GM18909 (cell line): ENCODE results near the gene SEMA3A.

ENCODE experiments used
- ATAC-seq: cut with Tn5 transposase; IDR thresholded peaks from one replicate; pipeline ENCODE4 v1.9.1; 2021; ENCODE audit warnings: mild to moderate bottlenecking; ENCODE audit not compliant: unreplicated experiment, poor library complexity

SEMA3A gene

DNA sequence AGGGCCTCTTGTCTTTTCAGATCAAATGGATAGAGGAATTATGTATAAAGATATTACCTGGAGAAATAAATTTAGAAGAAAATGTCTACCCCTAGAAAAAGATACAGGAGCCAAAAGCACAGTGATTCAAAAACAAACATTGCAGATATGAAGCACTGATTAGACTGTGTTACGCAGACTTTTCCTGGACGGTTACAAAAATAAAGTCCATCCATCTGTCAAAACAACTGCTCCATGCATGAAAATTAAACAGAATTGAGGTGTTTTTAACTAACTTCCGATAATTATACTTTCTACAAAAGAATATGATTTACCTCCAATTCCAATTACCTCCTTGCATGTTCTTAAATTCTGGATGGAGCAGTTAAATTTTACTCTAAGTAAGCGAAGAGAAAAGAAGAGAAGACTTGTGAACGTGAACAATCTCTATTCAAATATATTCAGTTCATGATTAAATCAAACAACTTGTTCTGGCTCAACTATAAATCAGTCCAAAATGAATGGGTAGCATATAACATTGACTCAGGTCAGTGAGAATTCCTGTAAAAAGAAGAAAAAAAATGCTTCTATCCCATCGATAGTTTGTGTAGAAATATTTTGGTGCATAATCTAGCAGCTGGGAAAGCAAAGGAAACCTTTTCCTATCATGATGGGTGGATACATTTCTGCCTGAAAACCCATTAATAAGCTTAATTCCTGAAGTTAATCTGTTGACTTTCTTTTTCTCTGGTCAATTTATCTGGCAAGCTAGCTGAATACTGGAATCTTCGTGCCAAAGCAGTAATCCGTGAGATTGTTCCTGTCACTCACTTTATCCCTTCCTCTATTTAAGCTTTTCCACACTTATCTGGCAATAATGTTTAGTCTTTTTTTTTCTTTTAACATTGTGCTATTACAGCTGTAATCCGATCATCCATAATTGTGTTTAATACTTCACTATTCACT is 80.4 kb downstream of the SEMA3A start:
- ATAC-seq = no peak

DNA sequence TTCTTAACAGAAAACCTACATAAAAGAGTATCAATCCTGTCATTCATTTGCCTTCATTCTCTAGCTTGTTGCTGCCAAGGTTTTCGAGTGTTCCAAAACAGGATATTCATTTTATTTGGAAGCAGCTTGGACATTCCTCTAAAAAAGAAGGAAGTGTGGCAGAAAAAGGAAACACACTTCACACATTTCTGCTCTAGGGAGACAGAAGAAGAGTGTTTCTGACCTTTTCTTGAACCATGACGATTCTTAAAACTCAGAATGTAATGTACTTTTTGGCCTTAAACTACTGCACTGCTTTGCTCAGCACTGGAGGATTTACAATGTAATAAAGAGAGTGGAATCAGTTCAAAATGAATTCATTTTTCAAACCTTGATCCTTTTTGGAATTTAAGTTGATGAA is 81.3 kb downstream of the SEMA3A start:
- no peak for ATAC-seq

DNA sequence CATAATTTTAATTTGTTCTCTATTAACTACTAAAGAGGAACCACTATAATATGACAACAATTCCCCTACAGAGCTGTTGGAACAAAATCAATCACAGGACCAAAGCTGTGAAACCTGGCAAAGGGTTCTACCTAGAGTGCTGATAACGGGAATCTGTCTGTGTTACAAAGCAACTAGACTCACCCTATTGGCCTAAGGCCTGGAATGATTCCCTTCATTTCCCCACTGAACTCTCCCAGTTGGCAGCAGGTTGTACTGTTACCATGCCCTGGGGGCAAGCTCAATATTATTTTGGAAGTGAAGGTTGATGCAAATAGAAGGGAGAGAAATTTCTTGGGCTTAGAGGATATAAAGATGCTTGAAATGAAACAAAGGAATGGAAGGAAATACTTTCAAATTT is 81.8 kb downstream of the SEMA3A start:
- no peak for ATAC-seq

DNA sequence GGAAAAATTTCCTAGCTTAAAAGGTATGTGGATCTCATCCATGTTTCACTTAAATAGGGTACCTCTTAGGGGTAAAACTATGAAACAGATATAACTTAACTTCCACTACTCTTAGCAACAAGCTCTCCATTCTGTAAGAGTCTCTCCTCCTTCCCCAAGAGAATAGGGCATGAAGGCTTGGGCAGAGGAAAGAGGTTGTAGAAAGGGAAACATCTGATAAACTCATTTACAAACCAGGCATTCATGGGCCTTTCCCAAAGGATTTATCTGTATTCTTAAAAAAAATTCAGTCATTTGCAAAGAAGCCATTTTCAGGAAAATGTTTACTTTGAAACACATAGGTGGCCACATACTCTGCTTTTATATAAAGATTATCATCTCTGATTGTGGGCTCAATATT is 82.7 kb downstream of the SEMA3A start:
- ATAC-seq = no peak

DNA sequence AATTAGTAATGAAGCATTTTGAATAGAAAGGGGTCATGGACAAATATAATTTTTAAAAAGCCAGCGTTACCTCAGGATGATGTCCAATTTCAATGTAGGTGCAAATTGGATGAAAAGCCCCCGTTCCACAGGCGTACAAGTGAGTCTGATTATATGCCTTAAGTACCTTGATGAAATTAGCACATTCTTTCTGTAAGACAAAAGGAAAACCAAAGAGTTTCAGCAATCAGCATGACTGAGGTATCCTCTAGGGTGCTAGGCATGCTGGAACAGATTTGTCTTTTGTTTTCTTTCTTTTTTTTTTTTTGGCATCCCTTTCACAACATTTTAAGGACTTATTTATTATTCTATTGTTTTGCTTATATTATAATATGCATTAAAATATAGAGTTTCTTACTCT is 84.2 kb downstream of the SEMA3A start:
- no peak for ATAC-seq

DNA sequence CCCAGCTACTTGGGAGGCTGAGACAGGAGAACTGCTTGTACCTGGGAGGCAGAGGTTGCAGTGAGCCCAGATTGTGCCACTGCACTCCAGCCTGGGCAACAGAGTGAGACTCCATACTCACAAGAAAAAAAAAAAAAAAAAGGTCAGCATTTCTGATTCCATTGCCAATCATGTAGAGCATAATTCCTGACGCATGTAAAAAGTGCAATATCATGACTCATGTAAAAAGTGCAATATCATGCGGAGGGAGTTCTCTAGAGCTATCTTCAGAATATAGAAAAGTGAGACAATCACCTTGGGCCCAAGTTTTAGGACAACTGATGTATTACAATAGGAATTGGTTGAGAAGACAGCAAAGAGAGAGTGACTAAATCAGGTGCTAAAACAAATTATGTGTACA is 85.8 kb downstream of the SEMA3A start:
- ATAC-seq = no peak

DNA sequence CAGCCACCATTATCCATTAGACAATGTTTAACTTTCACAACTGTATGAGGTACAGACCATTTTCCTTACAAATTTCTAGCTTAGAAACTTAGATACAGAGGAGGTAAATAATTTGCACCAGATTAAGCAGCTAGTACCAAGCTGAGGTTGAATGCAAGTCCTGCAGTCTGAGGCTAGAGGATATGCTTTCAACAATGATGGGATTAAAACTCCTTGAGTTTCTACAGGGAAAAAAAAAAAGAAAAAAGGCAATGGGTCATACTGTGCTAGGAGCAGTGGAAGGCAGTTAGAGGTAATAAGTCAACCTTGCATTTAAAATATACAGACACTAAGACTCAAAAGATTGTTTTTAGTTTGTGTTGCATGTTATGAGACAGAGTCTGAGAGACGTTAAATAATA is 86.5 kb downstream of the SEMA3A start:
- ATAC-seq = no peak

DNA sequence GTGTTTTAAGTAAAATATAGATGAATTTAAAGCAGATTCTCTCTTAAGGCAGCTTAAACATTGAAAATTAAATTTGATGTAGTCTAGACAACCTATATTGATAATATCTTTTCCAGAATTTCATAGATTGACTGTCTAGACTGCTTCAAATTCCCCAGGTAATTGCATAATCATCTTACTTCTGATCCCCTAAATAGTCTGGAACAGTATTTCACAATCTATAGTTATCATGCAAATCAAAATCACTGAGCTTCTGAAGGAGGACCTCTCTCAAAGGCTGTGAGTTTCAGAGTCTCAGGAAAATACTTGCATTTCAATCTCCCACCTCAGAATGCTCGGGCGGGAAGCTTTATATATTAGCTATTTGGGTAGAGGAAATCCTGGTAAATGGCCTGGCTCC is 87.3 kb downstream of the SEMA3A start:
- no peak for ATAC-seq

DNA sequence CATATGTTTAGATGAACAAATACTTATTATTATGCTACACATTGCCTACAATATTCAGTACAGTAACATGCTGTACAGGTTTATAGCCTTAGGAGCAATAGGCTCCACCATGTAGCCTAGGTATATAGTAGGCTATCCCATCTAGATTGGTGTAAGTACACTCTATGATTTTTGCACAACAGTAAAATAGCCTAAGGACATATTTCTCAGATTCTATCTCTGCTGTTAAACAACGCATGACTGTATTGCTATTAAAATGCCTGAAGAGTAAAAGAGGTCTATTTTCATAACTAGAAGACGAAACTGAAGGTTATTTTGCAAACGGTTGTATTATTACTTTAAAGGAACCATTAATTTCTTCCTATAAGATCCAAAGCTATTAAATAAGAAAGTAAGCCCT is 88.3 kb downstream of the SEMA3A start:
- ATAC-seq = no peak

DNA sequence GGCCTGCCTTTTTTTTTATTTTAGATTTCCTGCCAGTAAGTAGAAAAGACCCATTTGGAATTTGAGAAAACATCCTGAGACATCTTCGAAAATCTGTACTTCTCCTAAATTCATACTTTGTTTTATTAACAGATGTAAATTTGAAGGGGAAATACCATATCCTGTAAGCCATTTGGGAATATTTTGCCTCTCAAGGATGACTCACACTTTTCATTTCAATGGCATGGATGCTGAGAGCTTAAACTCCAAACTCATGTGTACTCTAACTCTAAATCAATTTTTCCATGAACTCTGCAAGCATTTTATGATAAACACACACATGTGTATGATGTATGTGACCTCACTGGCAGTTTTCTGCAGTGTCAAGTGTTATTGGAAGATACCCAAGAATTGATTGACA is 89.0 kb downstream of the SEMA3A start:
- ATAC-seq = no peak

DNA sequence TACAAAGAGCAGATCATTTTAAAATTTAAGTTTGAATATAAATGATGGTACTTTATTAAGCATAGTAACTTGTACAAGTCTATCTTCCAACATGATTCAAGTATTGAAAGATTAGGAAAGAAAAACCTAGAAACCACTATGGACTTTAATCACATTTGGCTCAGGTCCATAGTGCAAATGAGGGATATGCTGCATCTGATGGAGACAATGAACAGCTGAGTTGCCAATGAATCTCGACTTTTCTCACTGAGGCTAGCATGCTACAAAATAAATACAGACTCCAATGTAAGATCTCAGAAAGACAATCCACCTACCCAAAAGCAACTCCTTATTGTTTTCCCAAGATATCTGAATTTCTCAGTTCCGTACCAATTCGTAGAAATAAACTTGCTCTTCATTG is 89.8 kb downstream of the SEMA3A start:
- ATAC-seq = no peak

DNA sequence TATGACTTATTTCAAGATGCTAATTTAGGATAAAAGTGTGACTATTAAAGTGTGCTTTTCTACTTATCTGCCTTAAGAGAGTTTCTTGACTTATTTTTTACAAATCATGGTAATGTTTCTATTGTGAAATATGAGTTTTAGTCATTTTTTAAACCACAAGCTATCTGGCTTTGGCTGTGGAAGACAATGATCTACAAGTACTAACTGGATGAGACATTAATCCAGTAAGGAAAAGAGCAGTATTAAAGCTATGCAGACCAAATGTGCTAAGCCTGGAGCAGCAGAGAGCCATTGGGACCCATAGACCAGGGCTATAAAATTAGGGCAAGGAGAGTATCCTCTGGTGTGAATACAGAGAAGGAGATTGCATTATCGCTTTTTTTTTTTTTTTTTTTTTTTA is 92.4 kb downstream of the SEMA3A start:
- ATAC-seq = no peak

DNA sequence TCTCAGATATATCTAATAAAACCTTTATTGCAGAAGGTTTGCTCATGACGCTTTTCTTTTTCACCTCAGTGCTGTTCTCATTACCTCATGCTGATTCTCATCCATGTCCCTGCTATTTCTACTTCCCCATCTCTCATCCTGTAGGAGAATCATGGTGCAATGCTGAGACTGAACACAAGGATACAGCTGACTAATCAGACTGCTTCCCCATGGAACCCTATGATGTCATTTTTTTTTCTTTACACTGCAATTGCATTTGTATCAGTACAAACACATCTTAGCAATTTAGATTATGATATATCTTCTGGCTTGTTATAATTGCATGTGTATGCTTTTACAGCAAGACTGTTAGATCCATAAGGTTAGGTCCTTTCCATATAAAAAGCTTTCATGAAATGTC is 93.7 kb downstream of the SEMA3A start:
- ATAC-seq = no peak

DNA sequence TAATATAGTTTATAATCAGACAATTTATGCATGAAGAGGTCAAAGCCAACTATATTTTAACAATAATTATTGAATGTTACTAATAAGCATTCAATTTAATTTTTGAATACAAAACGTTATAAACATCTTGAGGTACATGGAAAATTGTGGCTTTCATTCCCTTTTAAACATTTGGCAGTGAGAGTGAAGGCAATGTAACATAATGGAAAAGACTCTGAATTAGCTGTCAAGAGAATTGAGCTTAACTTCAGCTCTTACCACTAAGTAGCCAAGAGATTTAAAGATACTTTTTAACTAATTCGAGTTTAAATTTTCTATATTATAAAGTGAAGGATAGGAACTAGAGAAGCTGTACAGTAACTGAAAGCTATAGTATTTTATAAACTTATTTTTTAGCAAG is 98.6 kb downstream of the SEMA3A start:
- ATAC-seq = no peak

DNA sequence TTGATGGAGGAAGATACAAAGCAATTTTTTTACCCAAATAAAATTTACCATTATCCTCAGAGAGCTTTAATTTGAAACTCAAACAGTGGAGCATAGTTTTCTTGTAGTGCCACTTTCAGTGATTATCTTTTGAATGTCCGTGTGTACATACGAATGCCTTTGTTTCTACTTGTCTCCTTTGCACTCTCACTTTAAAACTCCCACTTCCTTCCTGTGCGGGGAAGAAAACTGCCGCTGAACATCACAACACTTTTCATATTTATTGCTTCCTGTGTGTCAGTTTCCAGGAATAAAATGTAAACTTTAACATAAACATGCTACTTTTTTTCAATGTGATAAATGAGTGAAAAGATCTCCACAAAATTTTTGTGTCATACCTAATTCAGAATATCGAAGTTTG is 102.4 kb downstream of the SEMA3A start:
- no peak for ATAC-seq

DNA sequence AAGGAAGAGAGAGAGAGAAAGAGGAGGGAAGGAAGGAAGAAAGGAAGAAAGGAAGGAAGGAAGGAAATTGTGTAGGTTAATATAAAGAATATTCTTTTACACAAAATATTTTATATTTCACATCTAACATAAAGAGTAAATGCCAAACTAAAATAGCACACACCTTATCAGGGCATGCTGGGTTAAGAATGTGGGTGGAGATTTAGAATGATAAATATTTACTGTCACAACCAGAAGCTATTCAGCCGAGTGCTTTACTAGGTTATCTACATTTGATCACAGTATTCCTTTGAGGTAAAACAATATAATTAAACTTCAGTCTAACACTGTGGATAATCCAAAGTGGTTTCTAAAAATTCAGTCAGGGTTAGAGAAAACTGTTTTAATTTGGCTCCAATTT is 103.3 kb downstream of the SEMA3A start:
- ATAC-seq = no peak

DNA sequence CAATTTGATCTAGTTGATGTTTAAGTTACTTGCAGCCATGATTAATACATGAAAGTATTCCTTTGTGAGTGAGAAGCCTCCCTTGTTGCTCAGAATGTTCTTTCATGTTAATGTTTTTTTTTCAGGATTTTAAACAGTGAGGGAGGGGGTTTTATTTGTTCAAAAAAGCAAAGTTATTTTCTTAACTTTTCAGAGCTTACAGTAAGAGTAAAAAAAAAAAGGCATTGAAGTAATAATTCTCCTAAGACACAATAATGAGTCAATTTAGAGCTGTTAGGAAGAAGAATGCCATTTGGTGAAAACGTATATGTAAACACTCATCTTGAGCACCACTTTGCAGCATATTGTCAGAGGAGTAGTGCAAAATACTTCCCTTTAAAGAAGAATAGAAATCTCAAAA is 105.8 kb downstream of the SEMA3A start:
- ATAC-seq = no peak

DNA sequence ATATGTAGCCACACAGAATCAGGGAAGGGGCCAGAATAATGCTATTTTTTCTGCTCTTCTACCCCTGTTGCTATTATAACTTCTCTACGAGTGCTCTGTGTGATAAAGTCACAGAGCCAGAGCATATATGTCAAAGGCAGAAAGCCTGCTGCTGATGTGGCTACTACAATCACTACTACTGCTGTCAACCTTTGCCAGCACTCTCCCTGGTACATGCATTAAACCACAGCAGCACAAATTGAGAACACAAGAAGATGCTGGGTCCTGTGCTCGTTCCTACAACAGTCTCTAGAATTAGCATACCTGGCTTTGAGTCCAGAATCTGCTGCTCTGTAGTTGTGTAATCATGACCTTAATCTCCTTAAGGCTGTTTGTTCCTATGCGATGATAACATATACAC is 108.6 kb downstream of the SEMA3A start:
- ATAC-seq = no peak

DNA sequence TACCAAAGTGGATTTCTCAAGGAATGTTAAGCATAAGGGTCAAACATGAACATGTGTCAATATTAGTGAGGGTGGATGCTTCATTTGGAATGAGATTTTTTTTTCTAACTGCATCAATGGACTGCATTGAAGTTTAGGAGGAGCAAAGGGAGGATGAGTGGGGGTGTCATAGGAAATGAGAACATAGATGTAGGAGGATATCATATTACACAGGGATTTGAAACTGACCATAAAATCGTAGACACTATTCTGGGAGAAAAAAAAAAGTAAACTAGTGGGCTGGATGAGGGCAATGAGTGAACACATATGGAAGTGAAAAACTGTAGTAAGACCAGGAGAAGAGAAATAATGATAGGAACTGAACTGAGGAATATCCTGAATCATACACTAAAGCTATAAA is 109.4 kb downstream of the SEMA3A start:
- no peak for ATAC-seq

DNA sequence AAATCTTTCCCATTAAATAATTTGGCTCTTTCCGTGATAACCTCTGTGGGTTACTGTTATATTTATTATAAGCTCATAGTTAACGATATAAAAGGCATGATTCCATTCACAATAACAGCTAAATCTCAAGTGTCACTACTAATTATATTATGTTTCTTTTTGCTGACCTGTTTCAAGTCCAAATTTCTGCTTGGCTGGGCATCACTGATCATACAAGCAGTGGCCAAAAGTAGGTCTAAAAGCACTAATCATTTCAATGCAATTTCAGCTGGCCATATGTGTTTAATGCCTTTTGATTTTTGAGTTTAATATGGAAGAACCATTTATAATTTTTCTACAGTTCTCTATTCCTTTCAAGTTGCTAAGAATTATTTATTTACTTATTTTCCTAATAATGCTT is 110.7 kb downstream of the SEMA3A start:
- ATAC-seq = no peak

DNA sequence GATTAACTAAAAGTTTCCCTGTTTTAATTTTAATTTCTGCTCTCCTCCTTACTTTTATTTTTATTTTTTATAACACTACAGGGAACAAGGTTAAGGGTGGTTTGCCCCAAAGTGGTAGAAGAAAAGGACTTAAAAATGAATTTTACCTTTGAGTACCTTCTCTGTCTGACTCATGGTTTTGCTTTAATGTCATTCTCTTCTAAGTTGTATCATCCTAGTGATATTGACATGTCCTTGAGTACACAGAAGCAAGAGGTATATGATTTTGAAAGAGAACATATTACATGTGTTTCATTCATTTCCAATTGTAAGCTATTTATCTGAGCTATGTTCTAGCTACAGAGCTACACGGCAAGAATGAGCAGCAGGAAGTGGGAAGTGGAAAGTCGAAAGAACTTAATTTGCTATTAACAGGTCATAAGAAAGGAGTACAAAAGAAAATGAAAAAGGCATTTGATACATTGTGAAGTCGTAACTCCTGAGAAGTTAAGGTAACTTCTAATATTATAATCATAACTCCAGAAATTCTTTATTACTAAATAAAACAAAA is 112.5 kb downstream of the SEMA3A start:
- ATAC-seq = no peak

DNA sequence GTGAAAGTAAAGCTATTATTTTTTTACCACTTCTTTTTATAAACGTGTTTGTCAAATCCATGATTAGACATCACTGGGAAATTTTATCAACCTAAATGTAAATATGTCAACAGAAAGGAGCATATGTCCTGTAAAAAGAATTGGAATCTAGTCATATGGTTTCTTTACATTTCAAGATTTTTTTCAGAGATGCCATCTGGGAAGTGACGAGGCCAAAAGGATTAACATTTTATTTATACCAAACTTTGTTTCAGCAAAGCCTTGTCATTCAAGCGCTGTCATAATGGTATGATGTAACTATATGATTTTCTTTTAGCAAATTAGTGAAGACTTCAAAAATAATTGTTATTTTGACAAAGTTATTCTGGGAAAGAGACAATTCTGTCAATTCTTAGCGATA is 117.3 kb downstream of the SEMA3A start:
- no peak for ATAC-seq
